Right lobe of liver (tissue), 4 donors: ENCODE measurements around the gene EIF3K.

ENCODE experiments used
- CTCF ChIP-seq, 4 donors: fragments of 200-600 bp in 3 of 4; fragments of 450-650 bp in 1 of 4; IDR thresholded peaks; one replicate each; pipeline versions ENCODE4 v1.5.1 to v1.8.0; 2016 to 2022; ENCODE audit warnings: antibody characterized with exemption in 4 of 4, mild to moderate bottlenecking in 2 of 4
- POLR2A ChIP-seq: fragments of 450-650 bp; IDR thresholded peaks from one replicate; pipeline ENCODE4 v1.6.1; 2017; ENCODE audit warnings: antibody characterized with exemption, mild to moderate bottlenecking
- donor health status: DM: no; HTN: no; CAD: no.
- donor health status: DM: no; HTN: no; CAD: no.
- donor health status: DM: no; HTN: yes; CAD: no.

DNA sequence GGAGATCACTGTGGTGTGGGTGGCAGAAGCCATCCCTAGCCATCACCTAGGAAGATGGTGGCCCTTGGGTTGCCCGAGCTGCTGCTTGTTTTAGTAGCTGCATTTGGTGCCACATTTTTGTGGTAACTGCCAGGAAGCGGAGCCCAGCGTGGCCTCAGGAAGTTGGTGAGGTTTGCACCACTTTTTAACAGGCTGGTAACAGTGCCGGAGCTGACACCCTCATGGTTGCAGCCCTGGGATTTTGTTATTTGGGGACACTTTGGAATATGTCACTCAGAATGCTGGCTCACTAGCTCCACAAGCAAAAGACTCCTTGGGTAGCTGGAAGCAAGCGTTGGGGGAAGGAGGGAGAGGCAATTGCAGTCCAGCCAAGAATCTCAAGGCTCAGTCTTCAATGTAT, 50.6 kb downstream of the EIF3K start:
- TF ChIP-seq CTCF (IDR thresholded peaks at IDR 0.05) (no peak), POLR2A (no peak)
